CD4-positive, alpha-beta T cell treated with Interleukin-15 for 4 hours (primary cell): Measurements from ENCODE around the gene USF2.
"Not testable (repeated sequence)": the region's sequence is repeated elsewhere in the genome, so short reads cannot be mapped to it uniquely, and the experiment has no call there.

Experiments
- DNase-seq: peaks from one replicate; pipeline ENCODE4 v3.0.0-alpha.2; 2020; ENCODE audit warnings: low spot score

Gene USF2

DNA sequence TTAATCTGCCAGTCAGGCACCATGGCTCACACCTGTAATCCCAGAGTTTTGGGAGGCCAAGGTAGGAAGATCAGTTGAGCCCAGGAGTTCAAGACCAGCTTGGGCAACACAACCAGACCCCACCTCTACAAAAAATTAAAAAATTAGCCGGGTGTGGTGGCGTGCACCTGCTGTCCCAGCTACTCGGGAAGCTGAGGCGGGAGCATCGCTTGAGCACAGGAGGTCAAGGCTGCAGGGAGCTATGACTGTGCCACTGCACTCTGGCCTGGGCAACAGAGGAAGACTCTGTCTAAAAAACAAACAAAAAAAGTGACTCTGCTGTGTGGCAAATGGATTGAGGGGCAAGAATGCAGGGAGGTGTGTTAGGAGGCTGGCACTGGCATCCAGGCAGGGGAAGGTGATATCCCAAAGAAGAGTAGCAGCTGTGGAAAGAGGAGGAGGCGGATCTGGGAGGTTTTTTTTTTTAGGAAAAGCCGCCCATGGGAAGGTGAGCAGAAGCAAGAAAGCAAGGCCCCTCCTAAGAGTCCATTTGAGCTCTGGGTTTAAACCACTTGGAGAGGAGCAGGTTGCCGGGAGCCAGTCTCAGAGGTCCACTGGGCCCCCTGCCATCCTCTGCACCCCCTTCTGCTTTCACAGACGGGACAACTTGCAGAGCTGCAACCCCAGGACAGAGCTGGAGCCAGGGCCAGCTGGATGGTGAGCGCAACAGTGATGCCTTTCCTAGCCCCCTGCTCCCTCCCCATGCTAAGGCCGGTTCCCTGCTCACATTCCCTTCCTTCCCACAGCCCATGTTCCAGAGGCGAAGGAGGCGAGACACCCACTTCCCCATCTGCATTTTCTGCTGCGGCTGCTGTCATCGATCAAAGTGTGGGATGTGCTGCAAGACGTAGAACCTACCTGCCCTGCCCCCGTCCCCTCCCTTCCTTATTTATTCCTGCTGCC, 15.7 kb downstream of the USF2 start:
- DNase-seq, result no peak

DNA sequence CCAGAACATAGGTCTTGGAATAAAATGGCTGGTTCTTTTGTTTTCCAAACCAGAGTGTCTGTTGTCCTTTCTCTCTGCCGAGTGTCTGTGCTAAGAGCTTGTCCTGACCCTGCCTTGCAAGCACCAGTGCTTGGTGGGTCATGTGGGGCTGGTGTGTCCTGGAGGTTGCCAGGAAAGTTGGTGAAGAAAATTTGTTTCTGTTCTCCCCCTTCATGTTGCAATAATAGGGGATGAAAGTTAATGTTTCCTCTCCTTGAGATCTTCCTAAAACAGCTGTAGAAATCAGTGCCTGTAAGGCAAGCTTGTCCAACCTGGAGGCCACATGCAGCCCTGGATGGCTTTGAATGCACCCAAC, 16.3 kb downstream of the USF2 start:
- DNase-seq, result no peak

DNA sequence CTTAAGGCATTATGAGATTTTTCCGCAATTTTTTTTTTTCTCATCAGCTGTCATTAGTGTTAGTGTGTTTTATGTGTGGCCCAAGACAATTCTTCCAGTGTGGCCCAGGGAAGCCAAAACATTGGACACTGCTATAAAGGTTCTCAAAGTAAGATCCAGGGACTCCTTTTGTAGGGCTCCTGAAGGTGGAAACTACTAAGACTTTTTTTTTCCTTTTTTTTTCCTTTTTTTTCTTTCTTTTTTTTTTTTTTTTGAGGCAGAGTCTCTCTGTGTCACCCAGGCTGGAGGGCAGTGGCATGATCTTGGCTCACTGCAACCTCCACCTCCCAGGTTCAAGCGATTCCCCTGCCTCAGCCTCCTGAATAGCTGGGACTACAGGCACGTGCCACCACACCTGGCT, 16.7 kb downstream of the USF2 start:
- DNase-seq, result not testable (repeated sequence)

DNA sequence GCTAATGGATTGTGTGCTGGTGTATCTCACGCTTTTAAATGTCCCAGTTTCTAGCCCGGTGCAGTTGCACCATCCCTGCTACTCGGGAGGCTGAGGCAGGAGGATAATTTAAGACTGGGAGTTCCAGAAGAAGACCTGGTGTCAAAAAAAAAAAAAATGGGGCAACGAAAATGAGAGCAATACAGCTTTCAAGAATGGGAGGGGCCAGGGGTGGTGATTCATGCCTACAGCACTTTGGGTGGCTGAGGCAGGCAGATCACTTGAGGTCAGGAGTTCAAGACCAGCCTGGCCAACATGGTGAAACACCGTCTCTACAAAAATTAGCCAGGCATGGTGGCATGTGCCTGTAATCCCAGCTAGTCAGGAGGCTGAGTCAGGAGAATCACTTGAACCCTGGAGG, 17.3 kb downstream of the USF2 start:
- not testable (repeated sequence) for DNase-seq

DNA sequence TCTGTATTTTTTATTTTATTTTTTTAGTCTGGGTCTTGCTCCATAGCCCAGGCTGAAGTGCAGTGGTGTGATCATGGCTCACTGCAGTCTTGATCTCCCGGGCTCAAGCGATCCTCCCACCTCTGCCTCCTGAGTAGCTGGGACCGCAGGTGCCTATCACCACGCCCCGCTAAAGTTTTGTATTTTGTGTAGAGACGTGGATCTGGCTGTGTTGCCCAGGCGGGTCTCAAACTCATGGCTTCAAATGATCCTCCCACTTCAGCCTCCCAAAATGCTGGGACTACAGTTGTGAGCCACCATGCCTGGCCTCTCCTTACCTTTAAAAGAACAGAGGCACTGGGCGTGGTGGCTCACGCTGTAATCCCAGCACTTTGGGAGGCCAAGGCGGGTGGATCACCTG, 19.0 kb downstream of the USF2 start:
- no peak for DNase-seq

DNA sequence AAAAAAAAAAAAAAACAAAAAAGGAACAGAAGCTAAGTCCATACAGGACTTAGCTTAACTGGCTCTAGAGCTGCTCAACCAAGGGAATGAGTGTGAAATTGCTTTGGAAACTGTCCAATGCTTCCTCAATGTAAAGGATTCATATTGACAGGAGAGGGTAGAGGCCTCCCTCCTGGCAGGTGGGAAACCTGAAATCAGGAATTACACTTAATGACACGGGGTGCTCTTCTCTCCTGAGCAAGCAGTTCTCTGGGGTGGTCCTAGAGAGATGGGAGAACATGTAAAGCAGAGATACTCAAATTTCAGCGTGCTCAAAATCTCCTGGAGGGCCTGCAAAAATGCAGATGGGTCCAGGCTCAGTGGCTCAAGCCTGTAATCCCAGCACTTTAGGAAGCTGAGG, 19.6 kb downstream of the USF2 start:
- no peak for DNase-seq

DNA sequence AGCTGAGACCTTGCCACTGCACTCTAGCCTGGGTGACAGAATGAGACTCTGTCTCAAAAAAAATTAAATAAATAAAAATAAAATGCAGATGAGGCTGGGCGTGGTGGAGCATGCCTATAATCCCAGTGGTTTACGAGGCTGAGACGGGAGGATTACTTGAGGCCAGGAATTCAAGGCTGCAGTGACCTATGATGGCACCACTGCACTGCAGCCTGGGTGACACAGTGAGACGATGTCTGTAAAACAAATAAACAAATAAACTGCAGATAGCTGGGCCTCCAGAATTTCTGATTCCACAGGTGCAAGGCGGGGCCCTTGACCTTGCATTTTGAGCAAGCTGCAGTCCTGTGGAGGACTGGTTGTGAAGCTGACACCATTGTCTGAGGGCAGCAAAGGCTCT, 20.1 kb downstream of the USF2 start:
- DNase-seq, result no peak

DNA sequence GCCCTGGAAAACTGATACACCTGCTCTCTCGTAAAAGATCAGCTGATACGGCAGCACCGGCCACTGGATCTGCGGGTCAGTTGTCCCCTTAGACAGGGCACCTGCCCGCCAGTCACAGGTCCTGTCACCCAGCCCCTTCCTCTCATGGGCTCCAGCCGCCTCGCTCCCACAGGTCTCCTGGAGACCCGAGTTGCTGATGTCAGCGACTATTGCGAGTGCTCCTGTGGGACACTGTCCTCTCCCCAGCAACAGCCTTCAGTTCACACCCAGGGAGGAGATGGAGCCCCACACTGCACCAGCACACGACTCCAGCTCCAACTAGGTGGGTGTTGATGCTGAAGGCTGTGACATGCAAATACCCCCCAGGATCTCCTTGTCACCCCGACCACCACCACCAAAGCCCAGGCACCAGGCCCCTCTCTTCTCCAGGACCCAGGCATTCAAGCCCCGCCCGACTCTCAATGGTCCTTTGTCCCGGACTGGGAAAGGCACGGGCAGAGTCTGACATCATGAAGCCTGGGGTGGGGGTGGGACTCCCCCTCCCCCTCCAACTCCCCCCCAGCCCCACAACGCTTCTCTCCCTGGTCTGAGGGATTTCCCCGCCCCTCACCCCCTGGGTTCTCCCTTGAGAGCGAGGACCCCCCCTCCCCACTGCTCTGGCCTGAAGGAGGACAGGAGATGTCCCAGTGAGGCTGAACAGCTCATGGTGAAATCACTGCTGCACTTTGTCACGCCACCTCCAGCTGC, 21.8 kb downstream of the USF2 start:
- DNase-seq, result no peak

DNA sequence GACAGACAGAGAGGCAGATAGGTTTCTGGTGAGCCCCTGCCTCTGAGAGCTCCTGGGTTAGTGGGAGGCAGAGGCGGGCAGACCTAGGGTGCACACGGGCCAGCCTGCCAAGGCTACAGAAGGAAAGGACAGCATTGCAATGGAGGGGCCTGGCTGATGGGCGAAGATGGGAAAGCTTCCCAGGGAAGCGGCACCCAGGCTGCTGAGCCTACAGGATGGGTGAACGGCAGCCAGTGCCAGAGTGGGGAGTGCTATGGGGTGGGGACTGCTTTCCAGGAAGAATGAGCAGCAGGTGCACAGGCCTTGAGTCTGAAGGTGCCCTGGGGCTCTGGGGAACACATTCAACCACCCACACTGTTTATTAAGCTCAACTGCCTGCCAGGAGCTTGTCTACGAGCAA, 22.5 kb downstream of the USF2 start:
- no peak for DNase-seq

DNA sequence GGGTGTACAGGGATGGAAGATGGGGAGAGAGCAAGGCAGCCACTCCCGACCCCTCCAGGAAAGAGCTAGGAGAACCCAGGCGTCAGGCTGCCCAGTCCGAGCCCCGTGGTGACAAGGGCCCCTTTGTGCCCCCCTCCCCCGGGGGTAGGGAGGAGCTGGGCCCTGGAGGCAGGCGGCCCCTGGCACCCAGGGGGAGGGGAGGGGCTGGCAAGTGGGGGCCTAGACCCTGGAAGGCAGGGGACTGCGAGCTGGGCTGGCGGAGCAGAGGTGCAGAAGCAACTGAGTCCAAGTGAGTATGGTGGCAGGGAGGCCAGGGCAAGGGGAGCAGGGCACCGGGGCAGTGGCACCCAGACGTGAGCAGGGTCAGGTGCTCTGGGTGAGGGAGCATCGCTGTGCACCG, 23.2 kb downstream of the USF2 start, which contains the start of gene MAG:
TSS of gene MAG (plus strand) at position 246 of the 400 bp plus-strand sequence. CDS start 3,248 bp downstream, outside the sequence.
- DNase-seq, result no peak

DNA sequence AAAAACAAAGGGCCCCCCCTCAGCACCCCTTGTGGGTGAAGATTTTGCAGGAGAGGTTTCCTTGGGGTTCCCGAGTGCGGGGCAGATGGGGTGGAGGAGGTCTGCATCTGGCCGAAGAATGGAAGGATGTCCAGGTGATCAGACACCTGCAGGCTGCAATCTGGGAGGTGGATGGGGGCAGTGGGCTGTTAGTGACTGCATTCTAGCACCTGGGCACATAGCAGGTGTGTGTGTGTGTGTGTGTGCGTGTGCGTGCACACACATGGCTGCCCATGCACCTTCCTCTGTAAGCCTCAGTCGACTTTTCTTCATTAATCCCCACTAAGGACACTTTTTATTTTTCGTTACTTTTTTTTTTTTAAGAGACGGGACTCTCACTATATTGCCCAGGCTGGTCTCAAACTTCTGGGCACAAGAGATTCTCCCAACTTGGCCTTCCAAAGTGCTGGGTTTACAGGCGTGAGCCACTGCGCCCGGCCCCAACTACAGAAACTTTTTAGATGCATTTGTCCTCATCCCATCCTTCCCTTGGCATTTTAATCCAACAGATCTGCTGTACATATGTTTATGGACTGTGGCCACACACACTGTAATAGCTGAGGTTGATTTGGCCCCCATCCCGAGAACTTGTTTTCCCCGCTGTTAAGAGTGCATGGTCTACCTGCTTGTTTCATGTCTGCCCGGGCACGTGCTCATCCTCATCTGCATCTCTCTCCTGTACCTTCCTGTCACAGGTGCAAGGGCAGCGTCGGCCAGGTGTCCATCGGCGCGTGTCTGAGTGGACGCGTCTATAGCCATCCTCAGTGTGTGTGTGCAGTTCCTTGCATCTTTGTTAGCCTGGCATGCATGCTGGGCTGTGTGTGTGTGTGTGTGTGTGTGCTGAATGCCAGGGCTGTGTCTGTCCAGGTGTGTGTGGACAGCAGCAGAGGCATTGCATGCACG, 23.9 kb downstream of the USF2 start:
- no peak for DNase-seq

DNA sequence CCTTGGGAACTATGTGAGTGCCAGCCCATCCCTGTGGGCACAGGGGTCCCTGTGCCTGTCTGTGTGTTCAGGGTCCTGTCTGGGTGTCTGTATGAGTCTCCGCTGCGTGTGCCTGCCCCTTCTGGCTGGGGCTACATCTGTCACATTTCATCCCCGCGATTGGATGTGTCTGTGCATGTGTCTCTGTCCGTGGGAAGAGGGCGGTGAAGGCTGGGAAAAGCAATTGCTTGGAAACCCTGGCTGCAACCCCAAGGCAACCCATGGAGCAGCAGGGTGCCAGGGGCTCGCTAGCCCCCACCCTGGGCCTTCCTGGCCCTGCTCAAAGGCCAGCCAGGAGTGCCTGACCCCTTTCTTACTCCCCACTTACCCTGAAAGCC, 24.6 kb downstream of the USF2 start:
- DNase-seq, result no peak

DNA sequence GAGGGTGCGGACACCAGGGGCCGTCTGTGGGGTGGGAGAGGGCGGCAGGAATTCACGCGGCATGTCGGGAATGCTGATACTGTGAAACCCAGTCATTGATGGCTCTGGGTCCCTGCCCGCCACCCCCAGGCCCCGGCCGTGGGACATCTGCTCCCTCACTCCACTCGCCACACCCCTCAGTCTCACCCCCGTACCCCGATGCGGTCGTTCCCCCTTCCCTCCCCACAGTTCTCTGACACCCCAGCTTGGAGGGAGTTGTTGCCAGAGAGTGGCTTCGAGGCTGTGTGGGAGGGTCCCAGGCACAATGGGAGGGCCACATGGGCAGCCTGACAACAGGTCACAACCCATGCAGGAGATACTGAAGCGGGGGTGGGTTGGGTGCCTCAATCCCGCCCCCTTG, 25.0 kb downstream of the USF2 start:
- no peak for DNase-seq

DNA sequence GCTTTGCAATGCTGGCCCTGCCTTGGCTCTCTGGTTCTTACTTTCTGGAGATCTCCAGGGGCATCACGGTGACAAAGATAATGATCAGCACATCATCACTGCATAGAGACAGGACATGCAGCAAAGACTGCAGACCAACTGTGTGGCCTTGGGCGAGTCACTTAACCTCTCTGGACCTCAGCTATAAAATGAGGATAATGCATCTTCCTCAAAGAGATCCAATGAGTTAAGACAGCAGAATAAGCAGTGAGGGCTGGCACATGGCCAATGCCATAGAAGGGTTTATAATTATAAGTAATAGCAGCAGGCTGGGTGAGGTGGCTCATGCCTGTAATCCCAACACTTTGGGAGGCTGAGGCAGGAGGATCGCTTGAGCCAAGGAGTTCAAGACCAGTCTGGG, 25.6 kb downstream of the USF2 start:
- DNase-seq, result no peak

DNA sequence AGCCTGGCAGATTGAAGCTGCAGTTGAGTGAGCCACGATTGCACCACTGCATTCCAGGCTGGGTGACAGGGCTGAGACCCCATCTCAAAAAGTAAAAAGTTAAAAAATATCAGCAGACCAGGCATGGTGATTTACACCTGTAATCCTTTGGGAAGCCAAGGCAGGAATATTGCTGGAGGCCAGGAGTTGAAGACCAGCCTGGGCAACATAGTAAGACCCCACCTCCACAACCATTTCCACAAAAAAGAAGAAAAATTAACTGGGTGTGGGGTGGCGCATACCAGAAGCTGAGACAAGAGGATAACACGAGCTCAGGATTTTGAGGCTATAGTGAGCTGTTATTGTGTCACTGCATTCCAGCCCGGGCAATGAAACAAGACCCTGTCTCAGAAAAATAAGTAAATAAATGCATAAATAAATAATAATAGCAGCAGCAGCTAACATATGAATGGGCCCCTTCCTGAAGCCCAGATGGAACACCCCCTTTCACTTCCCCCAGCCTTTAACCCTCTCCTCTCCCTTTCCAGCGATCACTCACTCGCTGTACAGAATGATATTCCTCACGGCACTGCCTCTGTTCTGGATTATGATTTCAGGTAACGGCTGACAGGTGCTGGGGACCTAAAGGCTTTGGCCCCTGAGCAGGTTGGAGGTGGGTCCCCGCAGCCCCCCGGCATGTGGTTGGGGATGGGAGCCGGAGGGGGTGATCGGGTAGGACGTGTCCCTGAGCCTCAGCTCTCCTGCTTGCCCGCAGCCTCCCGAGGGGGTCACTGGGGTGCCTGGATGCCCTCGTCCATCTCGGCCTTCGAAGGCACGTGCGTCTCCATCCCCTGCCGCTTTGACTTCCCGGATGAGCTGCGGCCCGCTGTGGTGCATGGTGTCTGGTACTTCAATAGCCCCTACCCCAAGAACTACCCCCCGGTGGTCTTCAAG, 26.4 kb downstream of the USF2 start:
- no peak for DNase-seq

DNA sequence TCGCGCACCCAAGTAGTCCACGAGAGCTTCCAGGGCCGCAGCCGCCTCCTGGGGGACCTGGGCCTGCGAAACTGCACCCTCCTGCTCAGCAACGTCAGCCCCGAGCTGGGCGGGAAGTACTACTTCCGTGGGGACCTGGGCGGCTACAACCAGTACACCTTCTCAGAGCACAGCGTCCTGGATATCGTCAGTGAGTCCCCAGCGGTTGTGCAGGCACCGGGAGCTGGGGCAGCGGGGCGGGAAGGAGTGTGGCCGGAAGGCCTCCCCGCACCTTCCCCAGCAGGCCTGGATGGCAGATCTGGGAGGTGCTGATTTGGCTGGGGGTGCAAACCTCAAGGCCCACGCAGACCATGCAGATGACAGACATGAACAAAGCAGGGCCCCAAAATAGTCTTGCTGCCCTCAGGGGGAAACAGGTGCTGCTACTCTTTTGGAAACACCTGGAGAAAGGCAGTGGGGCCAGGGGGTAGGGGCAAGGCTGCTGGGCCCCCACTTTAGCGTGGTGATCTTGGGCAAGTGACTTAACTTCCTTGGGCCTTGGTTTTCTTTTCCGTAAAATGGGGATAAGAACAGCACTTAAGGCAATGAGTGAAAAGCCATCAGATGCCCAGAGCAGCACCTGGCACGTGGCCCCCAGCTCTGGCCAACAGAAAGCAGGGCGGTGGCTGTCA, 27.2 kb downstream of the USF2 start:
- no peak for DNase-seq

DNA sequence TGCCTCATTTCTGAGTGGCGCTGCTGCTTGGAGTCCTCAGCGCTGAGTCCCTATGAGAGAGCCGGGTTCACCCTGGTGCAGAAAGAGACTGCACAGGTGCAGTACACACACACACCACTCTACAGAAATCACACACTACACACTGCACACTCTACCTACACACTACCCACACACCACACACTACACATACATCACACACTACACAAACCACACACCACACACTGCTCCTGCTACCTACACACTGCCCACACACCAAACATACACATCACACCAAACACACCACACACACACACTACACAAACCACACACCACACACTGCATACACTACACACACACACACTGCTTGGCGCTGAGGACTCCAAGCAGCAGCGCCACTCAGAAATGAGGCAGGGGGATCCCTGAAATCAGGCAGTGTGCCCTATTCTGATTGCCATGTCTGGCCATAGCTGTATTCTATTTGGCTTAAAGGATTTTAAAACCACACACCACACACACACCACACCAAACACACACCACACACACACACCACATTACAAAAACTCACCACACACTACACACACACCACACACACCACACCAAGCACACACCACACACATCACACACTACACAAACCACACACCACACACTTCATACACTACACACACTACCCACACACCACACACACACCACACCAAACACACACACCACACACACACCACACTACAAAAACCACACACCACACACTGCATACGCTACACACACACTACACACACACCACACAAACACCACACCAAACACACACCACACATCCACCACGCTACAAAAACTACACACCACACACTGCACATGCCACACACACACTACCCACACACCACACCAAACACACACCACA, 28.1 kb downstream of the USF2 start:
- no peak for DNase-seq

DNA sequence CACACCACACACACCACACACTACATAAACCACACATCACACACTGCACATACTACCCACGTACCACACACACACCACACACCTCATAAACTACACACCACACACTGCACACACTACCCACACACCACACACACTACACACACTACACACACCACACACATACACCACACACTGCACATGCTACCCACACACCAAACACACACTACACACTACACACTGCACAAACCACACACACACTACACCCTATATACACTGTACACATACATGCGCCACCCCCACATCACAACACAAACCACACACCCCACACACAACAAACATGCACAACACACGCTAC, 28.7 kb downstream of the USF2 start:
- DNase-seq, result no peak

DNA sequence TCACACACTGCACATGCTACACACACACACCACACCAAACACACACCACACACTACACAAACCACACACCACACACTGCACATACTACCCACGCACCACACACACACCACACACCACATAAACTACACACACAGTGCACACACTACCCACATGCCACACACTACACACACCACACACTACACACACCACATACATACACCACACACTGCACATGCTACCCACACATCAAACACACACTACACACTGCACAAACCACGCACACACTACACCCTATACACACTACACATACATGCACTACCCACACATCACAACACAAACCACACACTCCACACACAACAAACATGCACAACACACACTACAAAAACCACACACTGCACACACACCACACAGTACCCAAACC, 29.2 kb downstream of the USF2 start:
- no peak for DNase-seq

DNA sequence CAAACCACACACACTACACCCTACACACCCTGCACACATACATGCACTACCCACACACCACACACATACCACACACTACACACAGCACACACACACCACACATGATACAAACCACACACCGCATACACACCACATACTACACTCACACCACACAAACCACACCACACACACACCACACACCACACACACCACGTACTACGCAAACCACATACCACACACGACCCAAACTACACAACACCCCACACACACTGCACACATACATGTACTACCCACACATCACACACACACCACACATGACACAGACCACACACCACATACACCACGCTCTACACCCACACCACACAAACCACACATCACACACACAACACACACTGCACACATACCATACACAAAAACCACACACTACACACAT, 29.8 kb downstream of the USF2 start:
- DNase-seq, result no peak
